Mammary epithelial cell (primary cell): ENCODE results near the gene SEMA5B.

ENCODE experiments used
- EZH2 ChIP-seq: IDR thresholded peaks from 2 replicates; pipeline ENCODE4 v1.6.1; 2012; ENCODE audit warnings: low read length, inconsistent platforms, borderline replicate concordance
- TF ChIP-seq, protein P1 (sequence below), 2 donors: IDR thresholded peaks in 1 of 2; conservative IDR thresholded peaks in 1 of 2; 2 replicates each; pipeline ENCODE4 v1.5.1; 2011 to 2012; ENCODE audit warnings: inconsistent platforms in 2 of 2, low read length in 2 of 2, mild to moderate bottlenecking in 2 of 2, control low read depth in 1 of 2, low read depth in 1 of 2; ENCODE audit not compliant: insufficient read depth in 1 of 2; ENCODE audit errors: extremely low read depth in 1 of 2

DNA sequence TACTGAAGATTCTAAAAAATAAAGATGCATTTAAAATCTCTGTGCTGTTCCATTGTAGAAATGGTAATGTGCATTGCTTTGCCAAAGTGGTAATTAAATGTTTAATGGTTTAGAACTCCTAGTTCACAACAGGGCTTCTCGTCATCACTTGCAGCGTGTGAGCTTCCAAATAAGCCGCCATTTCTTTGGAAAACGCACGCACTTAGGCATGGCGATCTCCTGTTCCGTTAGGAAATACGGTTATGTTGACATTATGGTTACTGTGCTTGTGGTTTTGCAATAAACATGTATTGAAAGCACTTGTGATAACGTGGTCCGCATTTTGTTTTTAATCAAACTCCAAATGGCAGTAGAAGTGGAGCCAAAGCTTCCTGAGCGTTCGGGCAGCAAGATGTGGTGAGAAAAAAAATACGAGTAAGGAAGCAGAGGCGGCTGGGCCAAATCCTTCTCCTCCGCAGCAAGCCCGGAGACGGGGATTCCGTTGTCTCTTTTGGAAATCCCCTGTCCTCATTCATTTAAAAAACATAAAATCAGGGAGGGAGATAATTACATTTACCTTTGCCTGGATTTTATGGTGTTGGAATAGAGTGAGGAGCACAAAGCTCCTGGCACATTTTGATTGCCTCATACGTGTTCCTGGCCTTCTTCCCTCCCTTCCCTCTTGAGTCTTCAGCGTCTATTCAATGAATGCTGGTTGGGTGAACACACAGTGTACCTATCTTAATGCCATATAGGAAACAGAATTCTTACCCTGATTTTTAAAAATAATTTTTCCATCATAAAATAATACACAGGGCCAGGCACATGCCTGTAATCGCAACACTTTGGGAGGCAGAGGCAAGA is 135.2 kb downstream of the SEMA5B start:
- no peak for TF ChIP-seq EZH2
- TF ChIP-seq, protein P1, sequence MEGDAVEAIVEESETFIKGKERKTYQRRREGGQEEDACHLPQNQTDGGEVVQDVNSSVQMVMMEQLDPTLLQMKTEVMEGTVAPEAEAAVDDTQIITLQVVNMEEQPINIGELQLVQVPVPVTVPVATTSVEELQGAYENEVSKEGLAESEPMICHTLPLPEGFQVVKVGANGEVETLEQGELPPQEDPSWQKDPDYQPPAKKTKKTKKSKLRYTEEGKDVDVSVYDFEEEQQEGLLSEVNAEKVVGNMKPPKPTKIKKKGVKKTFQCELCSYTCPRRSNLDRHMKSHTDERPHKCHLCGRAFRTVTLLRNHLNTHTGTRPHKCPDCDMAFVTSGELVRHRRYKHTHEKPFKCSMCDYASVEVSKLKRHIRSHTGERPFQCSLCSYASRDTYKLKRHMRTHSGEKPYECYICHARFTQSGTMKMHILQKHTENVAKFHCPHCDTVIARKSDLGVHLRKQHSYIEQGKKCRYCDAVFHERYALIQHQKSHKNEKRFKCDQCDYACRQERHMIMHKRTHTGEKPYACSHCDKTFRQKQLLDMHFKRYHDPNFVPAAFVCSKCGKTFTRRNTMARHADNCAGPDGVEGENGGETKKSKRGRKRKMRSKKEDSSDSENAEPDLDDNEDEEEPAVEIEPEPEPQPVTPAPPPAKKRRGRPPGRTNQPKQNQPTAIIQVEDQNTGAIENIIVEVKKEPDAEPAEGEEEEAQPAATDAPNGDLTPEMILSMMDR (conservative IDR thresholded peaks at IDR 0.05 in 1 of 2, IDR thresholded peaks at IDR 0.05 in 1 of 2; ENCODE audit: extremely low read depth in 1 of 2, insufficient read depth in 1 of 2, low read depth in 1 of 2, low read length in 2 of 2): no peak
